MM.1S (cell line): ENCODE measurements around the gene SP6.

Experiments
- EZH2 ChIP-seq: fragments of 300-600 bp; sonication (generic); optimal IDR thresholded peaks from 2 replicates; pipeline ENCODE3; 2017; ENCODE audit warnings: low read depth, mild to moderate bottlenecking, antibody characterized with exemption, low read length, mixed read lengths
- TF ChIP-seq, protein P1 (sequence below): fragments of 300-600 bp; sonication (generic); IDR thresholded peaks from 2 replicates; pipeline ENCODE4 v1.5.1; 2016; ENCODE audit warnings: antibody characterized with exemption, low read length, mixed read lengths

DNA sequence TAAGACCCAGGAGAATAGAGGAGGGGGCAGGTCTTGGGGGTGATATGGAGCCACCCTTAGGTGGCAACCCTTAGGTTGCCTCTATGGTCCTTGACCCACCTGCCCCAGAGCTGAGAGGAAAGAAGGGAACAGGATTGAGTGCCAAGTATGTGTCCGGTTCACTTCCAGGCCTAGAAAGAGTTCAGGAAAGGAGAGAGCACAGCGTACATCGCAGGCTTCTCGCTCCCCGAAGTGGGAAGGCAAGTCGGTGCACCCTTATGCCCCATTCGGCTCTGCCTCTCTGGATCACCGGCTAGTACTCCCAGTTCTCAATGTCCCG, 631 bp downstream of the SP6 start:
- TF ChIP-seq, protein P1, sequence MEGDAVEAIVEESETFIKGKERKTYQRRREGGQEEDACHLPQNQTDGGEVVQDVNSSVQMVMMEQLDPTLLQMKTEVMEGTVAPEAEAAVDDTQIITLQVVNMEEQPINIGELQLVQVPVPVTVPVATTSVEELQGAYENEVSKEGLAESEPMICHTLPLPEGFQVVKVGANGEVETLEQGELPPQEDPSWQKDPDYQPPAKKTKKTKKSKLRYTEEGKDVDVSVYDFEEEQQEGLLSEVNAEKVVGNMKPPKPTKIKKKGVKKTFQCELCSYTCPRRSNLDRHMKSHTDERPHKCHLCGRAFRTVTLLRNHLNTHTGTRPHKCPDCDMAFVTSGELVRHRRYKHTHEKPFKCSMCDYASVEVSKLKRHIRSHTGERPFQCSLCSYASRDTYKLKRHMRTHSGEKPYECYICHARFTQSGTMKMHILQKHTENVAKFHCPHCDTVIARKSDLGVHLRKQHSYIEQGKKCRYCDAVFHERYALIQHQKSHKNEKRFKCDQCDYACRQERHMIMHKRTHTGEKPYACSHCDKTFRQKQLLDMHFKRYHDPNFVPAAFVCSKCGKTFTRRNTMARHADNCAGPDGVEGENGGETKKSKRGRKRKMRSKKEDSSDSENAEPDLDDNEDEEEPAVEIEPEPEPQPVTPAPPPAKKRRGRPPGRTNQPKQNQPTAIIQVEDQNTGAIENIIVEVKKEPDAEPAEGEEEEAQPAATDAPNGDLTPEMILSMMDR: no peak
- TF ChIP-seq EZH2: no peak
